IMR-90 (cell line): ENCODE measurements around the gene SAPCD1. TPM values are rescaled to one million over a fixed set of nuclear protein-coding genes. Genes with fewer than 3 reads are reported as not detected.

Source experiments
- ATAC-seq: fragments of 200-7000 bp; cut with Tn5 transposase; 2 replicates; pipeline ENCODE4 v1.9.1; 2020; ENCODE audit warnings: low read depth, mild to moderate bottlenecking, moderate library complexity
- BruUV-seq: library from RNA; stranded (reverse); fragments of 400-500 nt; replicated peaks from 2 replicates; lab custom pipeline; 2021; lab: Mats Ljungman, UMichigan
- CTCF ChIA-PET: fragments of 300-600 bp; formaldehyde crosslinking; extraction: SDS; loops from one replicate; lab custom pipeline; 2021; ENCODE audit warnings: antibody characterized with exemption; lab: Yijun Ruan, JAX
- POLR2A ChIA-PET: fragments of 300-600 bp; sonication (Branson Sonifier 250); formaldehyde crosslinking; loops from one replicate; lab custom pipeline; 2022; ENCODE audit warnings: antibody characterized with exemption; ENCODE audit not compliant: unreplicated experiment; lab: Charles Lee
- DNase-seq: peaks from one replicate; pipeline ENCODE4 v3.0.0; 2013
- H2AFZ ChIP-seq: replicated peaks from 2 replicates; pipeline ENCODE3; 2013; ENCODE audit warnings: low read length, mild to moderate bottlenecking; ENCODE audit not compliant: poor library complexity
- H2AK5ac ChIP-seq: 2 replicates; pipeline ENCODE4 v1.6.1; 2013; ENCODE audit warnings: low read depth, low read length, inconsistent platforms
- H2AK9ac ChIP-seq: replicated peaks from 2 replicates; pipeline ENCODE3; 2013; ENCODE audit warnings: mild to moderate bottlenecking, low read depth, low read length, moderate library complexity; ENCODE audit not compliant: poor library complexity
- H2BK120ac ChIP-seq: 2 replicates; pipeline ENCODE4 v1.6.1; 2013; ENCODE audit warnings: low read depth, low read length, inconsistent platforms
- H2BK15ac ChIP-seq: 3 replicates; pipeline ENCODE4 v1.6.1; 2013; ENCODE audit warnings: low read depth, low read length, inconsistent platforms
- H2BK20ac ChIP-seq: 2 replicates; pipeline ENCODE4 v1.6.1; 2013; ENCODE audit warnings: low read depth, mild to moderate bottlenecking, inconsistent platforms, low read length, moderate library complexity
- H2BK5ac ChIP-seq: 2 replicates; pipeline ENCODE4 v1.6.1; 2013; ENCODE audit warnings: mild to moderate bottlenecking, low read depth, low read length, inconsistent platforms; ENCODE audit not compliant: poor library complexity, severe bottlenecking
- H3K14ac ChIP-seq: replicated peaks from 2 replicates; pipeline ENCODE4 v1.6.1; 2013; ENCODE audit warnings: low read depth, low read length, inconsistent platforms
- H3K18ac ChIP-seq: 2 replicates; pipeline ENCODE4 v1.6.1; 2013; ENCODE audit warnings: low read depth, low read length, control low read depth
- H3K23ac ChIP-seq: 2 replicates; pipeline ENCODE4 v1.6.1; 2013; ENCODE audit warnings: low read depth, low read length, inconsistent platforms
- H3K27ac ChIP-seq: 2 replicates; pipeline ENCODE4 v1.5.1; 2013; ENCODE audit warnings: mild to moderate bottlenecking, control low read depth, low read length; ENCODE audit not compliant: insufficient read depth
- H3K27me3 ChIP-seq: 2 replicates; pipeline ENCODE4 v1.6.1; 2013; ENCODE audit warnings: low read length; ENCODE audit not compliant: control insufficient read depth, insufficient read depth
- H3K36me3 ChIP-seq: 2 replicates; pipeline ENCODE4 v1.6.1; 2013; ENCODE audit warnings: low read length, mixed read lengths; ENCODE audit not compliant: control insufficient read depth, insufficient read depth
- H3K4ac ChIP-seq: 2 replicates; pipeline ENCODE4 v1.6.1; 2013; ENCODE audit warnings: low read depth, low read length, inconsistent platforms
- H3K4me1 ChIP-seq: 2 replicates; pipeline ENCODE4 v1.6.1; 2013; ENCODE audit warnings: low read length, mixed read lengths; ENCODE audit not compliant: control insufficient read depth, insufficient read depth
- H3K4me2 ChIP-seq: 2 replicates; pipeline ENCODE4 v1.6.1; 2013; ENCODE audit warnings: low read depth, mild to moderate bottlenecking, control low read depth, low read length, moderate library complexity
- H3K4me3 ChIP-seq: 2 replicates; pipeline ENCODE4 v1.5.1; 2013; ENCODE audit warnings: low read depth, mild to moderate bottlenecking, control low read depth, low read length, moderate library complexity; ENCODE audit not compliant: insufficient read depth
- H3K56ac ChIP-seq: 2 replicates; pipeline ENCODE4 v1.6.1; 2013; ENCODE audit warnings: low read length, inconsistent platforms; ENCODE audit not compliant: insufficient read depth; ENCODE audit errors: extremely low read depth
- H3K79me1 ChIP-seq, 2 experiments: 2 replicates each; pipeline ENCODE4 v1.6.1; 2013; ENCODE audit warnings: low read length in 2 of 2, inconsistent platforms in 1 of 2, low read depth in 1 of 2
- H3K9ac ChIP-seq: 2 replicates; pipeline ENCODE4 v1.6.1; 2013; ENCODE audit warnings: low read depth, low read length, control low read depth
- H3K9me1 ChIP-seq: 2 replicates; pipeline ENCODE4 v1.6.1; 2013; ENCODE audit warnings: low read length, inconsistent platforms; ENCODE audit not compliant: insufficient read depth
- H3K9me3 ChIP-seq: 2 replicates; pipeline ENCODE4 v1.6.1; 2013; ENCODE audit warnings: low read length; ENCODE audit not compliant: control insufficient read depth, insufficient read depth
- H4K20me1 ChIP-seq: 2 replicates; pipeline ENCODE4 v1.6.1; 2013; ENCODE audit warnings: low read length, inconsistent platforms; ENCODE audit not compliant: insufficient read depth
- H4K5ac ChIP-seq: 2 replicates; pipeline ENCODE4 v1.6.1; 2013; ENCODE audit warnings: mild to moderate bottlenecking, low read depth, low read length, control low read depth
- H4K8ac ChIP-seq, 2 experiments: 2 replicates each; pipeline ENCODE4 v1.6.1; 2013; ENCODE audit warnings: low read depth in 2 of 2, low read length in 2 of 2, control low read depth in 1 of 2, inconsistent platforms in 1 of 2
- H4K91ac ChIP-seq: 2 replicates; pipeline ENCODE4 v1.6.1; 2013; ENCODE audit warnings: low read depth, low read length, inconsistent platforms; ENCODE audit not compliant: insufficient read depth
- BHLHE40 ChIP-seq: fragments of 150-350 bp; IDR thresholded peaks from 2 replicates; pipeline ENCODE4 v1.6.1; 2016; ENCODE audit warnings: mild to moderate bottlenecking, low read depth, low read length
- CEBPB ChIP-seq: IDR thresholded peaks from 2 replicates; pipeline ENCODE4 v1.6.1; 2012; ENCODE audit warnings: low read depth, low read length, improper control_type of control experiment
- CHD1 ChIP-seq: IDR thresholded peaks from 2 replicates; pipeline ENCODE4 v1.6.1; 2012; ENCODE audit warnings: low read depth, low read length, improper control_type of control experiment
- CTCF ChIP-seq: conservative IDR thresholded peaks from 2 replicates; pipeline ENCODE4 v1.5.1; 2012; ENCODE audit warnings: mild to moderate bottlenecking, low read depth, low read length, improper control_type of control experiment
- MAFK ChIP-seq: IDR thresholded peaks from 2 replicates; pipeline ENCODE4 v1.6.1; 2012; ENCODE audit warnings: low read depth, low read length, improper control_type of control experiment
- MAZ ChIP-seq: IDR thresholded peaks from 2 replicates; pipeline ENCODE4 v1.6.1; 2012; ENCODE audit warnings: low read depth, mild to moderate bottlenecking, low read length, improper control_type of control experiment, moderate library complexity, borderline replicate concordance
- MXI1 ChIP-seq: IDR thresholded peaks from 2 replicates; pipeline ENCODE4 v1.6.1; 2012; ENCODE audit warnings: low read depth, mild to moderate bottlenecking, low read length, moderate library complexity, borderline replicate concordance
- NFE2L2 ChIP-seq: fragments of 150-350 bp; IDR thresholded peaks from 2 replicates; pipeline ENCODE4 v1.6.1; 2016; ENCODE audit warnings: low read depth, mild to moderate bottlenecking, low read length
- POLR2A ChIP-seq: IDR thresholded peaks from 2 replicates; pipeline ENCODE4 v1.6.1; 2012; ENCODE audit warnings: mild to moderate bottlenecking, low read depth, low read length
- RAD21 ChIP-seq: IDR thresholded peaks from 2 replicates; pipeline ENCODE4 v1.6.1; 2012; ENCODE audit warnings: low read length, improper control_type of control experiment
- RCOR1 ChIP-seq: IDR thresholded peaks from 2 replicates; pipeline ENCODE4 v1.6.1; 2012; ENCODE audit warnings: mild to moderate bottlenecking, low read length, improper control_type of control experiment; ENCODE audit not compliant: insufficient replicate concordance
- RFX5 ChIP-seq: IDR thresholded peaks from 2 replicates; pipeline ENCODE4 v1.8.0; 2012; ENCODE audit warnings: low read depth, mild to moderate bottlenecking, low read length, moderate library complexity
- SMC3 ChIP-seq: fragments of 150-350 bp; IDR thresholded peaks from 2 replicates; pipeline ENCODE4 v1.6.1; 2016; ENCODE audit warnings: low read depth, mild to moderate bottlenecking, antibody characterized with exemption, low read length, moderate library complexity
- WGBS, 2 experiments: methylation state at CpG; one replicate each; pipeline versions ENCODE4 v1.1.5 to v1.1.7; 2013; ENCODE audit warnings: missing lambda C conversion rate in 2 of 2; ENCODE audit not compliant: insufficient read length in 1 of 2; ENCODE audit errors: extremely low coverage in 2 of 2; 5-methylcytosine and 5-hydroxymethylcytosine counted together
- dilution Hi-C: fragments of 300-500 bp; cut with HindIII; formaldehyde crosslinking; loops from one replicate; pipeline ENCODE4 v1.14.3; 2018; ENCODE audit warnings: low sequenced_read_pairs; ENCODE audit not compliant: unreplicated experiment
- in situ Hi-C: fragments of 300-500 bp; cut with MboI; formaldehyde crosslinking; loops from 3 replicates; pipeline ENCODE4 v1.14.3; 2019; ENCODE audit warnings: low sequenced_read_pairs, inconsistent platforms, mixed read lengths
- intact Hi-C: fragments of 100-400 bp; cut with micrococcal nuclease; formaldehyde crosslinking; loops from 2 replicates; pipeline ENCODE4 v1.10.0; 2022
- polyA plus RNA-seq, 3 experiments: library from polyadenylated mRNA; depleted of rRNA; stranded (reverse); fragments of >200 nt; gene quantifications; 2 replicates each; pipeline ENCODE4 v1.2.3, GENCODE V29; 2012; ENCODE audit warnings: low replicate concordance in 1 of 3
- total RNA-seq: library from RNA; depleted of rRNA; stranded (reverse); fragments of >200 nt; gene quantifications from 2 replicates; pipeline ENCODE4 v1.2.3, GENCODE V29; 2012
- TF ChIP-seq, protein P1 (sequence below): fragments of 150-350 bp; IDR thresholded peaks from 2 replicates; pipeline ENCODE4 v1.6.1; 2016; ENCODE audit warnings: low read depth, mild to moderate bottlenecking, low read length, moderate library complexity, borderline replicate concordance

The SAPCD1 gene
- total and polyA plus RNA-seq, 2 of the 4 experiments (the other 2 are of a cell fraction): 2.3 TPM; not detected in 1

- H2BK5ac ChIP-seq: no peak overlapping the region
- H4K5ac ChIP-seq: no peak overlapping the region
- no peak overlapping the region for H4K91ac ChIP-seq
- H2BK20ac ChIP-seq: no peak overlapping the region
- ChIA-PET CTCF (interaction anchor here (1.6 kb wide), 1 partner anchor 9 kb away, joined by 10 read pairs; the partner anchor contains the start of gene LSM2), POLR2A (no interaction called here)
- no peak for ATAC-seq
- no peaks in the 10 kb centered on the region for H3K9me1 ChIP-seq
- DNase-seq: no peak
- H3K23ac ChIP-seq: no peak overlapping the region
- 90% methylated on average over 2 of the region's 2 CpGs; no CpG with 5 or more reads in 1 of the 2 experiments for WGBS, 2 experiments
- H2AK5ac ChIP-seq: no peak overlapping the region
- no peak overlapping the region for H3K4me2 ChIP-seq
- no peaks in the 10 kb centered on the region for H3K9me3 ChIP-seq
- no peak for TF ChIP-seq SMC3
- no peak for TF ChIP-seq NFE2L2
- TF ChIP-seq RAD21: no peak
- no peak for TF ChIP-seq BHLHE40
- no peak for TF ChIP-seq CTCF
- TF ChIP-seq MAZ: no peak
- no peak for TF ChIP-seq POLR2A
- no peak for TF ChIP-seq MAFK
- TF ChIP-seq RCOR1: no peak
- TF ChIP-seq CHD1: no peak
- TF ChIP-seq MXI1: no peak
- TF ChIP-seq RFX5: no peak
- TF ChIP-seq, protein P1, sequence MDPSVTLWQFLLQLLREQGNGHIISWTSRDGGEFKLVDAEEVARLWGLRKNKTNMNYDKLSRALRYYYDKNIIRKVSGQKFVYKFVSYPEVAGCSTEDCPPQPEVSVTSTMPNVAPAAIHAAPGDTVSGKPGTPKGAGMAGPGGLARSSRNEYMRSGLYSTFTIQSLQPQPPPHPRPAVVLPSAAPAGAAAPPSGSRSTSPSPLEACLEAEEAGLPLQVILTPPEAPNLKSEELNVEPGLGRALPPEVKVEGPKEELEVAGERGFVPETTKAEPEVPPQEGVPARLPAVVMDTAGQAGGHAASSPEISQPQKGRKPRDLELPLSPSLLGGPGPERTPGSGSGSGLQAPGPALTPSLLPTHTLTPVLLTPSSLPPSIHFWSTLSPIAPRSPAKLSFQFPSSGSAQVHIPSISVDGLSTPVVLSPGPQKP: no peak
- no peak for TF ChIP-seq CEBPB
- H3K4me1 ChIP-seq: no peaks in the 10 kb centered on the region; the same call in 1 of the 2 replicates
- H4K20me1 ChIP-seq: no peaks in the 10 kb centered on the region
- no peak overlapping the region for H2BK120ac ChIP-seq
- dilution Hi-C loops: no loop called here
- peaks cover 10% of the 10 kb centered on the region for H3K36me3 ChIP-seq
- no peak overlapping the region for H2AK9ac ChIP-seq
- H3K56ac ChIP-seq: no peak overlapping the region
- H3K18ac ChIP-seq: no peak overlapping the region
- H2BK15ac ChIP-seq: no peak overlapping the region
- in situ Hi-C loops: no loop called here
- no peak overlapping the region for H4K8ac ChIP-seq
- no peak overlapping the region for H3K9ac ChIP-seq
- BruUV-seq: no TSS peak
- H3K14ac ChIP-seq: no peak overlapping the region
- intact Hi-C loops: no loop called here
- no peak overlapping the region for H3K27ac ChIP-seq
- H3K4ac ChIP-seq: no peak overlapping the region
- H2AFZ ChIP-seq: no peak overlapping the region
- H3K27me3 ChIP-seq: no peaks in the 10 kb centered on the region
- no peak overlapping the region for H3K4me3 ChIP-seq
- peaks cover 0 to 35% of the 10 kb centered on the region in 2 experiments for H3K79me1 ChIP-seq
These were observed 34.5 kb downstream of the SAPCD1 start for GRCh38 chr6:31796993-31797385.
